KMS-11 (cell line): ENCODE data around the gene GYS1.
"Not testable (repeated sequence)": the region's sequence is repeated elsewhere in the genome, so short reads cannot be mapped to it uniquely, and the experiment has no call there.

Source experiments
- H2AFZ ChIP-seq: fragments of 200-600 bp; sonication (generic); 2 replicates; pipeline ENCODE4 v1.6.1; 2016; ENCODE audit warnings: antibody characterized with exemption, mixed run types, low read depth
- H3K27ac ChIP-seq: fragments of 200-600 bp; sonication (generic); 2 replicates; pipeline ENCODE4 v1.6.1; 2016; ENCODE audit warnings: mild to moderate bottlenecking, mixed run types
- H3K27me3 ChIP-seq: fragments of 200-600 bp; sonication (generic); 2 replicates; pipeline ENCODE4 v1.6.1; 2017; ENCODE audit warnings: mild to moderate bottlenecking, low read depth, mixed run types, moderate library complexity; ENCODE audit not compliant: insufficient read depth
- H3K36me3 ChIP-seq: fragments of 200-600 bp; sonication (generic); 2 replicates; pipeline ENCODE4 v1.6.1; 2017; ENCODE audit warnings: mild to moderate bottlenecking, mixed run types; ENCODE audit not compliant: insufficient read depth
- H3K4me1 ChIP-seq: fragments of 200-600 bp; sonication (generic); 2 replicates; pipeline ENCODE4 v1.6.1; 2016; ENCODE audit warnings: mild to moderate bottlenecking, low read depth, mixed run types; ENCODE audit not compliant: poor library complexity, severe bottlenecking
- H3K4me2 ChIP-seq: fragments of 200-600 bp; sonication (generic); 2 replicates; pipeline ENCODE4 v1.7.0; 2016; ENCODE audit warnings: mild to moderate bottlenecking, mixed run types
- H3K4me3 ChIP-seq: fragments of 200-600 bp; sonication (generic); IDR thresholded peaks from 2 replicates; pipeline ENCODE4 v1.6.1; 2017; ENCODE audit warnings: low read depth, low read length, mixed read lengths; ENCODE audit not compliant: insufficient read depth
- H3K79me2 ChIP-seq: fragments of 200-600 bp; sonication (generic); 2 replicates; pipeline ENCODE4 v1.6.1; 2016; ENCODE audit warnings: low read depth, mixed run types; ENCODE audit not compliant: insufficient read depth
- H3K9ac ChIP-seq: fragments of 200-600 bp; sonication (generic); 2 replicates; pipeline ENCODE4 v1.6.1; 2016; ENCODE audit warnings: mild to moderate bottlenecking, mixed run types
- H4K20me1 ChIP-seq: fragments of 200-600 bp; sonication (generic); 2 replicates; pipeline ENCODE4 v1.6.1; 2016; ENCODE audit warnings: mild to moderate bottlenecking, mixed run types; ENCODE audit not compliant: insufficient read depth
- CTCF ChIP-seq: fragments of 200-600 bp; sonication (generic); conservative IDR thresholded peaks from 2 replicates; pipeline ENCODE4 v1.6.1; 2017; ENCODE audit warnings: low read depth, mild to moderate bottlenecking, antibody characterized with exemption, low read length, moderate library complexity, mixed read lengths

Gene GYS1

GRCh38 chr19:48993175-48994034 lies at the start of gene GYS1, which contains the start of gene RUVBL2:
TSS of gene GYS1 (minus strand) at chr19:48993309. CDS start at chr19:48993112, 197 bp downstream.
TSS of gene RUVBL2 (plus strand) at chr19:48993887. CDS start at chr19:48993912, 25 bp downstream.
- peak within 1 kb of the TSS; percentile 81 for H3K9ac ChIP-seq
- H3K36me3 ChIP-seq = no peaks in the 10 kb centered on the region
- peak within 1 kb of the TSS; percentile 60 for H3K4me3 ChIP-seq
- peaks cover 31% of the 10 kb centered on the region for H3K4me1 ChIP-seq
- H3K79me2 ChIP-seq = peaks cover 67% of the 10 kb centered on the region
- peak; percentile 85 for TF ChIP-seq CTCF
- H2AFZ ChIP-seq = peak within 1 kb of the TSS; percentile 66
- no peaks in the 10 kb centered on the region for H3K27me3 ChIP-seq
- H4K20me1 ChIP-seq = no peaks in the 10 kb centered on the region
- peak within 1 kb of the TSS; percentile 100 for H3K4me2 ChIP-seq
- peak within 1 kb of the TSS; percentile 73 for H3K27ac ChIP-seq

- not testable (repeated sequence) for H3K79me2 ChIP-seq, H3K4me3 ChIP-seq, H3K27ac ChIP-seq, H4K20me1 ChIP-seq, H3K4me2 ChIP-seq, H2AFZ ChIP-seq, H3K9ac ChIP-seq, H3K4me1 ChIP-seq, H3K36me3 ChIP-seq
- peaks cover 53% of the 10 kb centered on the region for H3K27me3 ChIP-seq
Measured at GRCh38 chr19:49042666-49043065, 49.6 kb upstream of the GYS1 start.

- Histone ChIP-seq H3K27ac (no peak overlapping the region), H3K4me3 (no peak overlapping the region), H3K79me2 (no peaks in the 10 kb centered on the region), H3K36me3 (no peaks in the 10 kb centered on the region), H3K27me3 (peaks cover 55% of the 10 kb centered on the region), H4K20me1 (no peaks in the 10 kb centered on the region), H3K4me1 (no peaks in the 10 kb centered on the region), H3K4me2 (no peak overlapping the region), H3K9ac (no peak overlapping the region), H2AFZ (no peak overlapping the region)
- no peak for TF ChIP-seq CTCF
Measured at GRCh38 chr19:49042177-49042576, 49.1 kb upstream of the GYS1 start.

- not testable (repeated sequence) for H3K79me2 ChIP-seq, H3K4me2 ChIP-seq, H3K4me3 ChIP-seq
Measured at GRCh38 chr19:49039736-49040135, 46.6 kb upstream of the GYS1 start.

GRCh38 chr19:49038557-49039276 lies 45.6 kb upstream of the GYS1 start:
- not testable (repeated sequence) for H3K4me2 ChIP-seq, H2AFZ ChIP-seq

More at GRCh38 chr19:49039736-49040135, 46.6 kb upstream of the GYS1 start:
- H3K36me3 ChIP-seq, H3K4me1 ChIP-seq, H3K9ac ChIP-seq, H2AFZ ChIP-seq, H4K20me1 ChIP-seq, H3K27ac ChIP-seq: not testable (repeated sequence)
- H3K27me3 ChIP-seq = peaks cover 56% of the 10 kb centered on the region

GRCh38 chr19:49038111-49038510 lies 45.0 kb upstream of the GYS1 start:
- not testable (repeated sequence) for H2AFZ ChIP-seq, H3K4me2 ChIP-seq, H3K4me1 ChIP-seq, H3K27ac ChIP-seq, H3K4me3 ChIP-seq, H4K20me1 ChIP-seq, H3K36me3 ChIP-seq, H3K79me2 ChIP-seq, H3K9ac ChIP-seq
- H3K27me3 ChIP-seq = peaks cover 55% of the 10 kb centered on the region

More at GRCh38 chr19:49038557-49039276, 45.6 kb upstream of the GYS1 start:
- not testable (repeated sequence) for H3K79me2 ChIP-seq, H3K4me1 ChIP-seq, H3K9ac ChIP-seq, H3K36me3 ChIP-seq, H3K4me3 ChIP-seq, H4K20me1 ChIP-seq, H3K27ac ChIP-seq
- H3K27me3 ChIP-seq = peaks cover 59% of the 10 kb centered on the region
